Tibial nerve (tissue), 3 donors: ENCODE data around the gene EDDM13.

Experiments
- CTCF ChIP-seq, 5 experiments: fragments of 200-600 bp in 3 of 5; fragments of 450-650 bp in 2 of 5; sonication (generic) in 3 of 5; IDR thresholded peaks; one replicate each; pipeline ENCODE4 v1.5.1; 2016 to 2019; ENCODE audit warnings: antibody characterized with exemption in 5 of 5, mild to moderate bottlenecking in 3 of 5, moderate library complexity in 2 of 5
- POLR2A ChIP-seq, 2 donors: fragments of 450-650 bp; IDR thresholded peaks; one replicate each; pipeline ENCODE4 v1.6.1; 2017; ENCODE audit warnings: antibody characterized with exemption in 2 of 2, mild to moderate bottlenecking in 2 of 2, moderate library complexity in 2 of 2

- TF ChIP-seq CTCF (IDR thresholded peaks at IDR 0.05) (no peak), POLR2A (IDR thresholded peaks at IDR 0.05) (no peak)
Measured at GRCh38 chr19:56263319-56263718, 9.2 kb upstream of the EDDM13 start.
